Activated T-helper 17 cell treated with anti-CD3 and anti-CD28 coated beads, Interleukin-2, amount 50 U/mL, for 72 hours (primary cell): ENCODE measurements around the gene PROX1. TPM values are rescaled to one million over a fixed set of nuclear protein-coding genes. Genes with fewer than 3 reads are reported as not detected.

Experiments used
- ATAC-seq: fragments of 150-1000 bp; cut with Tn5 transposase; replicated peaks from 2 replicates; pipeline ENCODE4 v1.10.0; 2021; ENCODE audit warnings: mild to moderate bottlenecking, moderate library complexity
- H3K27ac Mint-ChIP-seq: one replicate; pipeline ENCODE4 v1.8.0; 2022; ENCODE audit warnings: mixed read lengths
- H3K27me3 Mint-ChIP-seq: one replicate; pipeline ENCODE4 v1.8.0; 2022; ENCODE audit warnings: mixed read lengths
- H3K36me3 Mint-ChIP-seq: one replicate; pipeline ENCODE4 v1.8.0; 2022; ENCODE audit warnings: low read depth, mild to moderate bottlenecking, mixed read lengths
- H3K4me1 Mint-ChIP-seq: one replicate; pipeline ENCODE4 v1.8.0; 2022; ENCODE audit warnings: mixed read lengths
- H3K4me3 Mint-ChIP-seq: one replicate; pipeline ENCODE4 v1.8.0; 2022; ENCODE audit warnings: mild to moderate bottlenecking, mixed read lengths
- H3K9me3 Mint-ChIP-seq: one replicate; pipeline ENCODE4 v1.8.0; 2022; ENCODE audit warnings: mixed read lengths
- total RNA-seq, 2 donors: library from RNA; stranded (reverse); gene quantifications; one replicate each; pipeline ENCODE4 v1.2.3, GENCODE V29; 2022

Gene PROX1
- total RNA-seq, 2 donors from 2014 or later = 0.08 to 0.11 TPM

GRCh38 chr1:213985209-213986019, 2.4 kb upstream of the PROX1 start:
- Mint-ChIP-seq H3K4me1 (peaks cover 15% of the 10 kb centered on the region), H3K9me3 (no peaks in the 10 kb centered on the region), H3K27me3 (peaks cover 77% of the 10 kb centered on the region), H3K27ac (no peak overlapping the region), H3K4me3 (no peak overlapping the region), H3K36me3 (peaks cover 8% of the 10 kb centered on the region)
- no peak for ATAC-seq

DNA sequence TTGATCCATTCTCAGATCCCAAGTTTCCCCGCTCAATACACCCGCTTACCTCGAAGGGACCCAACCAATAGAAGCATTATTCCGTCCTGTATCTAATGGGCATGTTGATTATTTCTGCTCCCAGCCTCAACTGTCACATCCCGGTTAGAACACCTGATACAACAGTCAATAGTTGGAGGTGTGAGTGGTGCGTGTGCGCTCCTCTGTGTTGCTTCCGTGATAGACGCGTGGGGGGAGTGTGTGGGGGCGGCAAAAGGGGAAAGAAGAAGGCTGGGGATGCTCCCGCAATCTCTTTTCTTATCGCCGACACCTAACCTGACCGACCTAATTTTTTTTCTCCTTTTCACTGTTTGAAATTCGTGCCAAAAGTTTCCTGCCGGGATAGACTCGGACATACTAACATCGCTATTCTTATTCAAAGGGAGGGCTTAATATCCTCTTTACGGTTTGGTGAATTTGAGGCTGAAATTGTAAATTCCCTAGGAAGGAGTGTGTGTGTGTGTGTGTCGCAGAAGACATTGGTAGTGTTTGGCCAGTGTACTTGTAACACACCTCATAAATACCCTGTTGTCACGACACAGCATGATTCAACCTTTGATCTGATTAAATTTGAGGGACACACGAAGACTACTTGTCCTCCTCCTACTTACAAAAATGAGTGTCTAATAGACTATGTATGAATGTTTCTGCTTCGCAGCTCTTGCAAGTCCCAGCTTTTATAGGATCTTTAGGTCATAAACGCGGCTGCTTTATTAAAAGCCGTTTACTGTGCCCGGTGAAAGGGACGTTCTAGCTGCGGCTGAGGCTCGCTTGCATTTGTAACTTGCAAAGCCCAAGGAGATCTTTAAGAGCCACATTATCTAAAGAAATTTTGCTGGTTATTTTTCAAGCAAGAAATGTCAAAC, 1.5 kb upstream of the PROX1 start:
- H3K4me3 Mint-ChIP-seq = peak overlapping the region; percentile 74
- peaks cover 8% of the 10 kb centered on the region for H3K36me3 Mint-ChIP-seq
- peaks cover 15% of the 10 kb centered on the region for H3K4me1 Mint-ChIP-seq
- H3K27ac Mint-ChIP-seq = no peak overlapping the region
- no peaks in the 10 kb centered on the region for H3K9me3 Mint-ChIP-seq
- no peak for ATAC-seq
- H3K27me3 Mint-ChIP-seq = peaks cover 75% of the 10 kb centered on the region

DNA sequence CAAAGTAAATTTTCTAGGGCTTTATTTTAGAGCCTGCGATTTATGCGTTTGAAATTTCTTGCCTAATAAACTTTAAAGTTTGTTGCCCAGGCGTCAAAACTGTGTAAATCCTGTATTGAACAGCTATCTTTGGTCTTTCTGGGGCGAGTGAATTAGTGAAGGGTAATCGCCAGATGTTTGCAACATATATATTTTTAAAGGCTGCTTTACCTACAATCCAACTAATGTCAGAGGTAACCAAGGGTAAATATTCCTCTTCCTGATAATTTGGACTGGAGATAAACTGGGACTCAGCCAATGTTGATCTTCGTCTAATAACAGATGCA, 885 bp upstream of the PROX1 start:
- Mint-ChIP-seq H3K9me3 (no peaks in the 10 kb centered on the region), H3K27ac (no peak overlapping the region), H3K4me1 (peaks cover 15% of the 10 kb centered on the region), H3K27me3 (peaks cover 72% of the 10 kb centered on the region), H3K36me3 (peaks cover 8% of the 10 kb centered on the region), H3K4me3 (peak overlapping the region; percentile 74)
- ATAC-seq = no peak

GRCh38 chr1:213987422-213987926, 299 bp upstream of the PROX1 start:
- H3K4me1 Mint-ChIP-seq = peaks cover 15% of the 10 kb centered on the region
- H3K9me3 Mint-ChIP-seq = no peaks in the 10 kb centered on the region
- peak; percentile 23 for ATAC-seq
- peaks cover 66% of the 10 kb centered on the region for H3K27me3 Mint-ChIP-seq
- H3K27ac Mint-ChIP-seq = peak overlapping the region; percentile 11
- H3K4me3 Mint-ChIP-seq = peak overlapping the region; percentile 74
- H3K36me3 Mint-ChIP-seq = peaks cover 8% of the 10 kb centered on the region

- no peak for ATAC-seq
- peak overlapping the region; percentile 11 for H3K27ac Mint-ChIP-seq
- peaks cover 68% of the 10 kb centered on the region for H3K27me3 Mint-ChIP-seq
- H3K9me3 Mint-ChIP-seq = no peaks in the 10 kb centered on the region
- peak overlapping the region; percentile 74 for H3K4me3 Mint-ChIP-seq
- peaks cover 15% of the 10 kb centered on the region for H3K4me1 Mint-ChIP-seq
- H3K36me3 Mint-ChIP-seq = peaks cover 8% of the 10 kb centered on the region
Observed at GRCh38 chr1:213988507-213989001, 781 bp downstream of the PROX1 start.

GRCh38 chr1:213989002-213989855, 1.5 kb downstream of the PROX1 start:
- peak overlapping the region; percentile 74 for H3K4me3 Mint-ChIP-seq
- ATAC-seq = no peak
- no peaks in the 10 kb centered on the region for H3K9me3 Mint-ChIP-seq
- H3K4me1 Mint-ChIP-seq = peaks cover 15% of the 10 kb centered on the region
- H3K27ac Mint-ChIP-seq = no peak overlapping the region
- H3K36me3 Mint-ChIP-seq = peaks cover 8% of the 10 kb centered on the region
- peaks cover 65% of the 10 kb centered on the region for H3K27me3 Mint-ChIP-seq

GRCh38 chr1:213993929-213994328, 6.2 kb downstream of the PROX1 start:
- no peak for ATAC-seq
- Mint-ChIP-seq H3K36me3 (no peaks in the 10 kb centered on the region), H3K27me3 (peaks cover 30% of the 10 kb centered on the region), H3K4me1 (peaks cover 3% of the 10 kb centered on the region), H3K4me3 (no peak overlapping the region), H3K27ac (no peak overlapping the region), H3K9me3 (no peaks in the 10 kb centered on the region)

DNA sequence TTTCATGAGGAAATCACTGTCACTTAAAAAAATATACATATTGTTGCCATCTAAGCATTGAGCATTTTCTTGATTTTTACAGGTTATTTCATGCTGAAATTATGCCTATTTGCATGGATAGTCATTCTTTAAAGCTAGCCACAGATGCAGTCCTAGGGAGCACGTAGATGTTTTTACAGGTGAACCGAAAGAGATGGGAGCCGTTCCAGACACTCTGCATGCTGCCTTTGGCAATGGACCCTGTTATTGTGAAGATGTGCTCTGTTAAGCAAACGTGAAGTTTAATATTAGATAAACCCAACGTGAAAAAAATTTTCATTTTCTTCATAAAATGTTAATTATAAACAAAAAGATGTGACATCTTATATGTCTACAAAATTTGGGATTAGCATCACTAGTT, 7.1 kb downstream of the PROX1 start:
- H3K36me3 Mint-ChIP-seq = no peaks in the 10 kb centered on the region
- peaks cover 21% of the 10 kb centered on the region for H3K27me3 Mint-ChIP-seq
- H3K4me3 Mint-ChIP-seq = no peak overlapping the region
- no peaks in the 10 kb centered on the region for H3K9me3 Mint-ChIP-seq
- no peak for ATAC-seq
- H3K4me1 Mint-ChIP-seq = no peaks in the 10 kb centered on the region
- H3K27ac Mint-ChIP-seq = no peak overlapping the region

GRCh38 chr1:213995603-213996002, 7.8 kb downstream of the PROX1 start:
- Mint-ChIP-seq H3K4me3 (no peak overlapping the region), H3K9me3 (no peaks in the 10 kb centered on the region), H3K36me3 (no peaks in the 10 kb centered on the region), H3K27me3 (peaks cover 15% of the 10 kb centered on the region), H3K27ac (no peak overlapping the region), H3K4me1 (no peaks in the 10 kb centered on the region)
- no peak for ATAC-seq

DNA sequence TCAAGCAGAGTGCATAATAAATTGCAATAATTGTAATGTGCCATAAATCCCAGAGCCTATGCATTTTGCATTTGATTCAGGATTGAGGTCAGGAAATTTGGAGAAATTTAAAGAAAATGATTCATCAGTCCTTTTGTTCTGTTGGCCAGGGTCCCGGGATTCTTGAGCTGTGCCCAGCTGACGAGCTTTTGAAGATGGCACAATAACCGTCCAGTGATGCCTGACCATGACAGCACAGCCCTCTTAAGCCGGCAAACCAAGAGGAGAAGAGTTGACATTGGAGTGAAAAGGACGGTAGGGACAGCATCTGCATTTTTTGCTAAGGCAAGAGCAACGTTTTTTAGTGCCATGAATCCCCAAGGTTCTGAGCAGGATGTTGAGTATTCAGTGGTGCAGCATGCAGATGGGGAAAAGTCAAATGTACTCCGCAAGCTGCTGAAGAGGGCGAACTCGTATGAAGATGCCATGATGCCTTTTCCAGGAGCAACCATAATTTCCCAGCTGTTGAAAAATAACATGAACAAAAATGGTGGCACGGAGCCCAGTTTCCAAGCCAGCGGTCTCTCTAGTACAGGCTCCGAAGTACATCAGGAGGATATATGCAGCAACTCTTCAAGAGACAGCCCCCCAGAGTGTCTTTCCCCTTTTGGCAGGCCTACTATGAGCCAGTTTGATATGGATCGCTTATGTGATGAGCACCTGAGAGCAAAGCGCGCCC, 8.7 kb downstream of the PROX1 start:
- H3K27me3 Mint-ChIP-seq = peaks cover 9% of the 10 kb centered on the region
- no peak overlapping the region for H3K4me3 Mint-ChIP-seq

DNA sequence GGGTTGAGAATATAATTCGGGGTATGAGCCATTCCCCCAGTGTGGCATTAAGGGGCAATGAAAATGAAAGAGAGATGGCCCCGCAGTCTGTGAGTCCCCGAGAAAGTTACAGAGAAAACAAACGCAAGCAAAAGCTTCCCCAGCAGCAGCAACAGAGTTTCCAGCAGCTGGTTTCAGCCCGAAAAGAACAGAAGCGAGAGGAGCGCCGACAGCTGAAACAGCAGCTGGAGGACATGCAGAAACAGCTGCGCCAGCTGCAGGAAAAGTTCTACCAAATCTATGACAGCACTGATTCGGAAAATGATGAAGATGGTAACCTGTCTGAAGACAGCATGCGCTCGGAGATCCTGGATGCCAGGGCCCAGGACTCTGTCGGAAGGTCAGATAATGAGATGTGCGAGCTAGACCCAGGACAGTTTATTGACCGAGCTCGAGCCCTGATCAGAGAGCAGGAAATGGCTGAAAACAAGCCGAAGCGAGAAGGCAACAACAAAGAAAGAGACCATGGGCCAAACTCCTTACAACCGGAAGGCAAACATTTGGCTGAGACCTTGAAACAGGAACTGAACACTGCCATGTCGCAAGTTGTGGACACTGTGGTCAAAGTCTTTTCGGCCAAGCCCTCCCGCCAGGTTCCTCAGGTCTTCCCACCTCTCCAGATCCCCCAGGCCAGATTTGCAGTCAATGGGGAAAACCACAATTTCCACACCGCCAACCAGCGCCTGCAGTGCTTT, 9.4 kb downstream of the PROX1 start:
- Mint-ChIP-seq H3K27ac (no peak overlapping the region), H3K4me3 (no peak overlapping the region), H3K27me3 (peaks cover 8% of the 10 kb centered on the region), H3K9me3 (no peaks in the 10 kb centered on the region), H3K4me1 (no peaks in the 10 kb centered on the region), H3K36me3 (no peaks in the 10 kb centered on the region)
- no peak for ATAC-seq

More for the DNA sequence above, 8.7 kb downstream of the PROX1 start:
- no peaks in the 10 kb centered on the region for H3K36me3 Mint-ChIP-seq
- no peaks in the 10 kb centered on the region for H3K9me3 Mint-ChIP-seq
- no peak overlapping the region for H3K27ac Mint-ChIP-seq
- H3K4me1 Mint-ChIP-seq = no peaks in the 10 kb centered on the region
- no peak for ATAC-seq

DNA sequence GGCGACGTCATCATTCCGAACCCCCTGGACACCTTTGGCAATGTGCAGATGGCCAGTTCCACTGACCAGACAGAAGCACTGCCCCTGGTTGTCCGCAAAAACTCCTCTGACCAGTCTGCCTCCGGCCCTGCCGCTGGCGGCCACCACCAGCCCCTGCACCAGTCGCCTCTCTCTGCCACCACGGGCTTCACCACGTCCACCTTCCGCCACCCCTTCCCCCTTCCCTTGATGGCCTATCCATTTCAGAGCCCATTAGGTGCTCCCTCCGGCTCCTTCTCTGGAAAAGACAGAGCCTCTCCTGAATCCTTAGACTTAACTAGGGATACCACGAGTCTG, 10.0 kb downstream of the PROX1 start:
- Mint-ChIP-seq H3K4me1 (no peaks in the 10 kb centered on the region), H3K4me3 (no peak overlapping the region), H3K36me3 (no peaks in the 10 kb centered on the region), H3K9me3 (no peaks in the 10 kb centered on the region), H3K27me3 (peaks cover 5% of the 10 kb centered on the region), H3K27ac (no peak overlapping the region)
- ATAC-seq = no peak

- Mint-ChIP-seq H3K4me1 (no peaks in the 10 kb centered on the region), H3K36me3 (no peaks in the 10 kb centered on the region), H3K4me3 (no peak overlapping the region), H3K9me3 (no peaks in the 10 kb centered on the region), H3K27ac (no peak overlapping the region), H3K27me3 (peaks cover 4% of the 10 kb centered on the region)
- ATAC-seq = no peak
Observed at GRCh38 chr1:213998785-213999184, 11.0 kb downstream of the PROX1 start.
